GM18858 (cell line): ENCODE data around the gene C5orf47.

ENCODE experiments used
- ATAC-seq: cut with Tn5 transposase; IDR thresholded peaks from one replicate; pipeline ENCODE4 v1.9.1; 2021; ENCODE audit not compliant: unreplicated experiment

The C5orf47 gene

GRCh38 chr5:173988554-173989431 is at the start of gene C5orf47:
Gene C5orf47 (plus strand): TSS chr5:173989170. CDS start chr5:173989264, 94 bp downstream.
- ATAC-seq, result no peak

GRCh38 chr5:173940269-173940668 is 48.7 kb upstream of the C5orf47 start:
- no peak for ATAC-seq

- ATAC-seq, result no peak
Observed at GRCh38 chr5:173941102-173941501, 47.9 kb upstream of the C5orf47 start.

- ATAC-seq, result no peak
Observed at GRCh38 chr5:173941758-173942401, 47.1 kb upstream of the C5orf47 start.

- ATAC-seq, result no peak
Observed at GRCh38 chr5:173944511-173944910, 44.5 kb upstream of the C5orf47 start.

GRCh38 chr5:173945160-173945559 is 43.8 kb upstream of the C5orf47 start:
- no peak for ATAC-seq

- no peak for ATAC-seq
Observed at GRCh38 chr5:173946323-173946722, 42.6 kb upstream of the C5orf47 start.

GRCh38 chr5:173950829-173951228 is 38.1 kb upstream of the C5orf47 start:
- ATAC-seq, result no peak

- ATAC-seq, result no peak
Observed at GRCh38 chr5:173953528-173954090, 35.4 kb upstream of the C5orf47 start.

GRCh38 chr5:173954671-173955521 is 34.1 kb upstream of the C5orf47 start:
- no peak for ATAC-seq

- ATAC-seq, result no peak
Observed at GRCh38 chr5:173960986-173961385, 28.0 kb upstream of the C5orf47 start.

GRCh38 chr5:173961418-173961817 is 27.6 kb upstream of the C5orf47 start:
- ATAC-seq, result no peak

- no peak for ATAC-seq
Observed at GRCh38 chr5:173962436-173962972, 26.5 kb upstream of the C5orf47 start.

- ATAC-seq, result no peak
Observed at GRCh38 chr5:173963182-173963838, 25.7 kb upstream of the C5orf47 start.

- no peak for ATAC-seq
Observed at GRCh38 chr5:173963867-173964441, 25.0 kb upstream of the C5orf47 start.

GRCh38 chr5:173964506-173964905 is 24.5 kb upstream of the C5orf47 start:
- no peak for ATAC-seq

- no peak for ATAC-seq
Observed at GRCh38 chr5:173967241-173967640, 21.7 kb upstream of the C5orf47 start.

GRCh38 chr5:173968154-173968797 is 20.7 kb upstream of the C5orf47 start:
- no peak for ATAC-seq
